Embryonic facial prominence (tissue), 1 donor: ENCODE data around the gene IGIP.
A peak's percentile ranks its signal among the peaks of the same experiment; 100 is the strongest.

Experiments used
- DNase-seq: peaks from one replicate; pipeline ENCODE4 v3.0.0-alpha.2; 2016; ENCODE audit errors: extremely low spot score

The IGIP gene

DNA sequence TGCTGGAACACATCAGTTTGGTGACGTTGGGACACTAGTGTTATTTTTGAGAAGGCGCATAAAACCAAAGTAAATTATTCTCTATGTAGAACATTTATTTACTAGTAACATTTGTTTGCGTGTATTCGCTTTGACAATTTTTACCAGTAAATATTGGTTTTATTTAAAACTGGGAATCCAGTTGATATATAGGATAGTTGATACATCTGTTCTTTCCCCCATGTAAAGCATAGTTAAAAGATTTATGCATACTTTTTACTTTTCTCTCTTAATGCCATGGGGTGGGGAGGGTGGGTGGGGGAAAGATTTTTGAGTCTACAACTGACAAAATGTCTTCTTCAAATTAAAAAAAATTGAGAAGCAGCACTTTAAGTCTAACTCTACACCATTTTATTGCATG is at the start of gene IGIP:
Gene IGIP, plus strand, starts transcription at position 301 of the 400 bp plus-strand sequence. CDS start 2,540 bp downstream, outside the sequence.
- DNase-seq: no peak

DNA sequence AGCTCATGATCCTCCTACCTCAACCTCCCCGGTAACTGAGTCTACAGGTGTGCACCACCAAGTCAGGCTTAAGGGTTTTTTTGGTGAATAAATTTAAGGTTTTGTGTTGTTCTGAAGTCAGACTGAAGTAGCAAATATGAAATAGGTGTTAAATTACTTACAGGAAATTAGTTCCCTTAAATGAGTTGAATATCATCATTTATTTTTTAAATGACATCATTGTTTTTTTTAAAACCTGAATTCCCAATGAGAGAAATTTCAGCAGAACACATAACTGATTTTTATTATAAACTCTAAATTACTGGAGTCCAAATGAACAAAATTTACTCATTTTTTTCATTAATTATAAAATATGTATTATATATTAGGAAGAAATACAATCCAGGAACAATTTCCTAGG is 49.6 kb upstream of the IGIP start:
- DNase-seq: no peak

DNA sequence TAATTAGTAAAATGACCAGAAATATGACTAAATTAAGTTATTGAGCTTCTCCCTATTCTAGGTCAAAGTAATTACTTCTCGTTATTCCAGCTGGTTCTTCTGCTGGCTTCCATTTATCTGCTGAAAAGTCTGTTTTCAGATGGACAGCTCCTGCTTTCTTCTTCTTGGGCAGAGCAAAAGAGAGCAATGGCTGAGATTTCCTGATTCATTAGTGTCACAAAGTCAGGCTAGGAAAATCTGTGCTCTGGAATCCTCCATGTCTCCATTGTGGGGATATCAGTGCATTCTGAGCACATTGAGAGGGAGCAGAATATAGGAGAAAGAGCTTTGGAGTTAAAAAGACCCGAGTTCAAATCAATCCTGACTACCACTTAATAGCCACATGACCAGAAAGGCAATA is 48.9 kb upstream of the IGIP start:
- DNase-seq: no peak

DNA sequence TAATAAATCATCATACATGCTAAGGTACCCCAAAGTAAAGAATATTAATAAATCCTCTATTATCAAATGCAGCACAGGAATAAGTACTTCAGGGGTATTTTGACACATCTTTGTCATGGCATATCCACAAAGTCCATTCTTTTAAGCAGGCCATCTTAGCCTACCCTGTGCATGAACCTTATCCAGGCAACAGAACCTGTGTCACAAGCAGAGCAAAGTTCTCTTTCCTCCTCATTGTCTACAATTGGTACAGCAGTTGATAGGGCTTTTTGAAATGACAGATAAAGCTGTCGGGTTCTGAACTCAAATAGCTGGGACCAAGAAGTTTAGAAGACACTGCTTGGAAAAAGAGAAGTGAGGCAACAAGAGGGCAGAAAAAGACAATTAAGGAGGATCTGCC is 42.6 kb upstream of the IGIP start:
- no peak for DNase-seq

DNA sequence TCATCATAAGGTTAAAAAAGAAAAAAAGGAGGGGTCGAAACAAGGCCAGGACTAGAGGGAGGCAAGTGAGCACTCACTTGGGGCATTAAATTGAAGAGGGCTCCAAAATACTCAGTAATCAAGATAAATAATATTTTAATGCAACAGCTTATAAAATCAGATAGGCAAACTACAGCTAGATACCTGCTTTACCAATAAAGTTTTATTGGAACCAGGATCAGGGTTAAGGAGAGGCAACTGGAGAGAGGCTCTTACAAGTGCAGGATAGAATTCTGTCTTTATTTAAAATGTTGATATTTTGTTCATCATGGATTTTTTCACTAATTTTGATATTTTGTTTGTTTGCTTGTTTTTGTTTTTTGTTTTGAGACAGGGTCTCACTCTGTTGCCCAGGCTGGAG is 42.1 kb upstream of the IGIP start:
- DNase-seq: no peak

DNA sequence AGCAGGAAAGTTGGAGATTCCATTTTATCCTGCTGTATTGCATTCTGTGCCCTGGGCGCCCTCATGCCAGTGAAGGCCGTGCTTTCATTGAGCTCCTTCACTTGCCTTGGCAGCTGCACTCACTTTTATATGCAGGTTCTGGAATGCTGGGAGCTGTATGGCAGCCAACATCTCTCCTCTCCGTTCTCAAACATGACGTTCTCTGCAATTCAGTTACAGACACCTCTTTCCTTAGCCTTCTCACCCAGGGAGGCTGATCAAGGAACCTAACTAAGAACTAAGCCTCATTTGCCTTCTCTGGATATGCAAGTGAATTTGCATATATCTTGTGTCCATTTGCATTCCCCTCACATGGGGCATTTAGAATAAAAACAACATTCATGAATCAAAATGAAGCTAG is 41.2 kb upstream of the IGIP start:
- DNase-seq: no peak

DNA sequence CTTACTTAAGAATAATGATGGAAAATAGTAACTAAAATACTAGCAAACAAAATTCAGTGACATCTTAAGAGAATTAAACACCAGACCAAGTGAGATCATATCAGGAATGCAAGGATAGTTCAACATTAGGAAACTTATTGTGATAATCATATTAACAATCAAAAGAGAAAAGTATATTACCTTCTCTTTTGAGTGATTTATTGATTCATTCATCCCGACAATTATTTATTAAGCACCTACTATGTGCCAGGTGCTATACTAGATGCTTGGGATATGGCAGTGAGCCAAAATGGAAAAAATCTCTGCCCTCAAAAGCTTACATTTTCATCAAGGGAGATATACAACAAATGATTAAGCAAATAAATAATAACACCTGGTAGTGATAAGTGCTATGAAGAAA is 35.5 kb upstream of the IGIP start:
- no peak for DNase-seq

DNA sequence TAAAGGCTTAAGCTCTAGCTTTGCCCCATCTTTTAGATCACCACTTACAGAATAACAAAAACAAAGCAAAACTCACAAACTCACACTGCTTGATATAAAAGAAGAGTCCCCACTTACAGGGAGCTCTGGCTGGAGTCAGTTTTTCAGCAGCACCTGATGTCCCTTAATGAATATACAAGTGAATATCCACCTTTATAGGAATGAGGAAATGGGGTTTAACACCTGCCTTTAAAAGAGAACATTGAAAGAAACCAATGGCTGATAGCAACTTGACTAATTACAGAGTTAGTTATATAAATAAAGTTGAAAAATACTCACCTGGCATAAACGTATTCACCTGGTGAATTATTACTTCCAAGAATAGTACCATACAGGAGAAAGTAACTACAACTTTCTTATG is 32.6 kb upstream of the IGIP start:
- no peak for DNase-seq

DNA sequence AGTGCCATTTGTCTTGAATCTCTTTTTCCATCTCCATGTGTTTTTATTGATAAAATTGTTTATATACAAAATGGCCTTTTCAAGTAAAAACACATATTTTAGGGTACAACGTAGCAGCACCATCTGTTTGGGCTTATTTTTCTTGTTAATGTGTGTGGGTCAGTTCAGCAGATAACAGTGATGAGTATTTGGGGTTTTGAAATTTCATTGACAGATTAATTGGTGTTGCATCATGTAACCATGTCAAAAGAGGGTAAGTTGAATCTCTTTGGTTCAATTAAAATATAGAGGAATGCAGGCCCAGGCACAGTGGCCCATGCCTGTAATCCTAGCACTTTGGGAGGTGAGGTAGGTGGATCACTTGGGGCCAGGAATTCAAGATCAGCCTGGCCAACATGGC is 31.9 kb upstream of the IGIP start:
- no peak for DNase-seq

DNA sequence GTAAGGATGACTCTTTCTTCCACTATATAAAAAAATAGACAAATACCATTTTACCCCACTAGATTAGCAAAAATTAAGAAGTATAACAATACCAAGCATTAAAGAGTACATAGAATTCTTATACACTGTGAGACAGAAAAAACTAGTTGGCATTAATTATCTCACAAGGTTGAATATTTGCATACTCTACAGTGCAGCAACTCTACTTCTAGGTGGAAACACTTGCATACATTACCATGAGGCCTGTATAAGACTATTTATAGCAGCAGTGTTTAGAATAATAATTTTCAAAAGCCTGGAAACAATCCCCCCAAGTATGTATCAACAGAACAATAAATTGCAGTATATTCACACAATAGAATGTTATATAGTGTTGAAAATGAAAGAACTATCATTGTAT is 30.8 kb upstream of the IGIP start:
- no peak for DNase-seq

DNA sequence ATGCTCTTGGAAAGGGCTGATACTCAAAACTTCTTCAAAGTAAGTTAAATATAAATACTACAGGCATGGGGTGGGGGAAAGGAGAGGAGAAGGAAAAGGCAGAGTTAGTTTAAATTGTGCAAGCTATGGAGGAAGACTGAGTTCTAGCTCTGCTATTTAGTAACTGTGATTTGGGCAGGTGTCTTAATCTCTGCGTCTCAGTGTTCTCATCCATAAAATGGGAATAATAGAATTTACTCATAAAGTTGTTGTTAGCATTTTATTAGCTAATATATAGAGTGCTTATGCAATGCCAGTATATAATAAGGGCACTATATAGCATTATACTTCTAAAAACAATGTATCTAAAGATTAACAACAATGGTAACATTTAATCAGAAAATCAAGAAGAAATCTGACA is 24.6 kb upstream of the IGIP start:
- no peak for DNase-seq

DNA sequence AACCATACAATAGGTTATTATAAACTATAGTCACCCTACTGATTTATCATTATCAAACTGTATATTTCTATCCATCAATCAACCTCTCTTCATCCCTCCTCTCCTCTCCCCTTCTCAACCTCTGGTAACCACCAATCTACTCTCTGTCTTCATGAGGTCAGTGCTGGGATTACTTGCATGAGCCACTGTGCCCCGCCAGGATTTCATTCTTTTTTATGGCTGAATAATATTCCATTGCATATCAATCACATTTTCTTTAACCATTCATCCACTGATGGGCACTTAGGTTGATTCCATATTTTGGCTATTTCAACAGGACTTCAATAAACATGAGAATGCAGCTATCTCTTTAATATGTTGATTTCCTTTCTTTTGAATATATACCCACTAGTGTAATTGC is 22.6 kb upstream of the IGIP start:
- no peak for DNase-seq

DNA sequence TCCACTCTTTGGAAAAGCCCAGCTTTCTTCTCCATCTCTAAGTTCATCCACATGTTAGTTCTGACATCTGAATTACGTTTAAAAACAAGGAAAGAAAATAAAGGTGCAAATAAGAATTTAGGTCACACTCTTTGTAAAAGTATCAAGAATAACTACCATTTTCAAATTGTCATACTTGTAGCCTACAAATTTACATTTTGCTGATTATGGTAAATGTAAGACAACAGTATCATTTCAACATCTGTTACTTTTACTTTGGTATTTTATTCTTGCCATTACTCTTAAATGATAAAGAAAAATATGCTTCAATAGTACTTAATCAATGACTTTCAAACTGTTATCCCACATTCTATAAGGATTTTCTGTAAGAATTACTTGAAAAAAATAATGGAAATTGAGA is 21.6 kb upstream of the IGIP start:
- DNase-seq: no peak

DNA sequence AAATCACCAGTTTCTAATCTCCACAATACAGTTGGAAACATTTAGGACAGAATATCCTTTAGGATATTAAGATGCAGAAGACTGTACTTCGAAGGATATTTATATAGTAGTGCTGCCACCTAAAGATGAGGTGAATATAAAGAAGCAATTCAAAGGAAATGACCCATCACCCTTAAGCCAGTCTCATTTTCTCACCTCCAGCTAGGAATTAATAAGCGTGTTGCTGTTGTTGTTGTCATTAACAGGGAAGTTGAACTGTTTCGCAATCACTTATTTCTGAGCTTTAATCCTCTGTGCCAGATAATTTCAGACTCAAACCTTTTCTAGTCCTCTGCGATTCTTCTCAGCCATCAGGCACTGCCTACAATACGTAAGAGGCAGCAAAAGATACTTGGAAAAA is 19.6 kb upstream of the IGIP start:
- no peak for DNase-seq

DNA sequence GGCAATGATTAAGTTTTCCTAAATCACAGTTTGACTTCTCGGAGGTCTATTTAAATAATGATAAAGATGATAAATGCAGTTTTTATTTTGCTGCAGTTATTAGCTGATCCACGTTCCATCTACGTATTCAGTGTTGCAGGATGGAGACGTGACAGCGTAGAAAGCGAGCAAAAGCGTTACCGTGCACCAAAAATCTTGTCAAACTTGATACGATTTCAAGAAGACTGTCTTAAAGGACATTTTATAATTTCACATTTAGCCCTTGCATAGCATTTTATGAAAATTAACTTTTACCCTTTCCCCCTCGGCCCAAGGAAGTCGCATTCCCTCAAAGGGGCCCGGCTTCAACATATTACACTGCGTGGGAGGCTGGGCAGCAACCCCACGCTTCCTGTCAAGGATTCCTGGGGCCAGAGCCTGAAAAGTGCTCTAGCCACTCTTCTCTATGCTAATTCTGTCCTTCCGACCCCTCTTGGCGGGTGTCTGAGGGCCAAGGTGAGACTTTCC is 18.9 kb upstream of the IGIP start:
- no peak for DNase-seq

DNA sequence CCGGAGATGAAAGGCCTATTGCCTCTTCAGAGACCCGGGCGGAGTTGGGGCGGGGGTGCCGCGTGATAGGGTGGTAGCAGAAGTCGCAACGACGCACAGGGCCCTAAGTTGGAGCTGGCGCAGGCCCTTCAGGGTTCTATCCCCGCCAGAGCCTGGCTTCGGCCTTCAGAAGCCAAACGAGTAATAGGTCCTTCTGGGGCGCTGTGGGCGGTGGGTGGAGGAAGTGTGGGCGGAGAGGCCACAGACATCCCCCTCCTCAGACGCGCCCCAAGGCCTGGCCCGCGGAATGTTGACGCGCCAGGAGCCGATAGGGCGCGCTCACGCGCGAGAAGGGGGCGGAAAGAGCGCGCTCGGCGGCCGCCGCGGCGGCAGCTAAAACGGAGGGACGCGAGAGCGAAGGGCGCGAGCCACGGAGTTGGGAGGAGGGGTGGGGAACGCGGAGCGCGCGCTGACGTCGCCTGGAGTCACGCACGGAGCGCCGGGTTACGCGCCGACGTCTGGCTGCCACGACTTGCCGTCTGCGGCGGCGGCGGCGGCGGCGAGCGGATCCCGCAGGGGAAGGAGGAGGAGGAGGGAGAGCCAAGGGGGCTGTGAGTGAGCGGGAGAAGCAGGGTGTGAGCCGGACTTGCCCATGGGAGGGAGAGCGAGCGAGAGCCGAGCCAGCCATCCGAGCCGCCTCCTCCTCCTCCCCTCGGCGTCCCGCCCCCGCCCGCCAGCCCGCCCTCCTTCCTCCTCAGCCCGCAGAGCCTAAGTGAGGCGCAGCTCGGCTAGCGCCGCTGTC is 18.2 kb upstream of the IGIP start:
- peak; percentile 91 for DNase-seq

DNA sequence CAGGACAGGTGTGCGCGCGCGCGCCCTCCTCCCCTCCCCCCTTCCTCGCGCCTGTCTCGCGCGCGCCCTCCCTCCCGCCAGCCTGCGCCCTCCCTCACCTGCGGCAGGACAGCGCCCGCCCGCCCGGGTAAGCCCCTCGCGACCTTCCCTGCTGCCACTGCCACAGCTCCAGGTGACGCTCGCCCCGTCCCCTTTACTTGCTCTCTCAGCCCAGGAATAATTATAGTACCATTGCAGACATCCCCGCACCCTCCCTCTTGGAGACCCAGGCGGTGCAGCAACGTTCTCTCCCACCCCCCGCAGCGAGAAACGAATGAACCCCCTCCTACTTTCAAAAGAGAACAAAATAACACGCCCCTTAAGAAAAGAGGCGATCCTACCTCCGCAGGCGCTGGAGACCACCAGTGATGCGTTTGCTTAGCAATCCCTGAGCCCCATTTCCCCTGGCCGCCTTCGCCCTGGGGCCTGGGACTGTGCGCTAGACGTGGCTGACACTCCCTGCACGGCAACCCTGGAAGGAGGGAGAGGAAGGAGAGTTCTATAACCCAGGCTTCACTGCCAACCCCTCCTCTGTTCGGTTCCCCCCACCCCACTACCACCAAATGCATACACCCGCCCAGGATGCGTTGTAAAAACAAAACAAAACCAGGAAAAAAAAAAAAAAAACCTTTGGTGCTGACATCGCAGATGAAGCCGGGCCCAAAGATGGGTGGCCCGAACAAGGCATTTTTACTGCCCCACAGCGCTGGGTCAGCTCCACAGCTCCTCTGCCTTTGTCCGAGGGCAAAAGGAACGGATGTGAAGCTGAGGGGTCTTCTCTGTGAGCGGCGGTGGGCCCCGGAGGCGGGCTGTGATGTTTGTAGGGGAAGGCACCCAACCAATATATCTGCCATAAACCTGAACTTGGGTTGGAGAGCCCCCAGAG is 17.4 kb upstream of the IGIP start:
- no peak for DNase-seq

DNA sequence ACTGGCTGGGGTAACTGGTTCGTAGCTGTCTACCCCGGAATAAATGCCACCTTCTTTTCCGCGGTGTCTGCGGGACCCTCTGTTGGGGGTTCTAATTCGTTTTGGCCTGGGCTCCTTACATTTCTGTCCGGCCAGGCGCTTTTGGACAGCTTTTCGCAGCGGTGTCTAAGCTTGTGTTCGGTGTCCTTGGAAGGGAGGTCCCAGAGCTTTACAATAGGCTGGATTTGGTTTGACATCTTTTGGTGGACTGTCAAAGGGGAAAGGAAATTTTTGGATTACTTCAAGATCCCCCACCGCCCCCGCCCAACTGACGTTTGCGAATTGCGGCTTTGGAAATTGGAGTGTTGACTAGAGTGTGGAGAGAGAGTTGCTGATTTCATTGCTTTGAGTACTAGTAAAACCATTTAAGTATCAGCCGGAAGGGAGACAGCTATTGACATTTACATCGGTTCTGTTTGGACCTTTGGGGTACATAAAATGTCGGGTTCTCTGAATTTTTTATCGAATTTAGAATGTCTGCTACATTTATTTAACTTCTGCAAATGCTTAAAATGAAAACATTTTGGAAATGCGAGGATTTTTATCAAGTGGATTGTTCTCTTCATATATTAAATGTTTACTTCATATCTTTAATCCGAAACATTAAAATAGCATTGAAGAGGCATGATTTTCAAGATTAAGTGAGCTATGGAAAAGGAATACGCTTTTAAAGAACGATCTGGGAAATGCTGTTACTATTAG is 16.5 kb upstream of the IGIP start:
- no peak for DNase-seq

DNA sequence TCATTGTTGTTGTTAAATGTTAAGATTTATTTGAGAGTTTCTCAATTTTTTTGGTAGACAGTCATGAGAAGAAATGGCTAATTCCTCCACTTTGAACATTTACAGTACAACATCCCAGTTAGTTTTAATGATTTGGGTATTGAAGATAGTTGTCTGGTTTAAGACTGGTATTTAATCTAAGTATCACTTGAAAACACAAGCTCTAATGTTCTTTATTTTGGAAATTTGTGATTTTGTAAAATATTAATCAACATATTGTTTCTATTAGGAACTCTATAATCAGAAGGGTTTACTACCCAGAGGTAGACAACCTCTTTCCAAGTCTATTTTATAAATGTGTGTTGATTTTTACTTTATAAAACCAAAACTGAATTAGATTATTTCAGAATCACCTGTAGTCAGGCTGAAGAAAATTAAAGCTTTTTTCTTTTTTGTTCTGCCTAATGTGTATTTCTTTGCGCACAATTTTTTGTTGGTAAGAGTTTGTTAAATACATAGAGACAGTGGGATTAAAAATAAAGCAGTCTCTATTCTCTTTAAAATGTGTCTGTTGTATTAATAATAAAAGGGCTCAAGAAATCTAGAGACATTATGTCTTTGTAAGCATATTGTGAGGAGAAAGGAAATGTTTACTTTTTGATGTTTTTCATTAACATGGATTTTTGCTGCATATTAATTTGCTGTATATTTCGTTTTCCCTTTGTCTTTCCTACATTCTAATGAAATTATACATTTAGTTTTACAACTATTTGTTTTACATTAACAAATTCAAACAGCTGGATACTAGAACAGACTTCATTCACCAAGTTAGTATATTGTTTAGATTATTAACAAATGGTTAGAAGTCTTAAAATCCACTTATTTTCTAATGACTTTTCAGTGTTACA is 15.7 kb upstream of the IGIP start:
- DNase-seq: no peak

DNA sequence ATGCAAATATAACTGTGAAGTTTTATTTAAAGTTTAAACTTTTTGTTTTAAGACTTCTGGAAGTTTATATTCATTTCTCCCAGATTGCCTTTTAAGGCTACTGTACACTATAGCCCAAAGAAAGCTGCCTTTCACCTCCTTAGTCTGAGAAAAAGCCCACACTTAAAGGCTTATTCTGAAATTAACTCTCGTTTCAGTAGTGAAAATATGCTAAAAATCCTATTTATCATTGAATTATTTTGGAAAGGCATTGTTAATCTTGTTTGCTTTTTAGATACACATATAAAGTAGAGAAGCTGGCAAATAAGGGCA is 15.1 kb upstream of the IGIP start:
- DNase-seq: no peak
